ENCODE data around the gene FILIP1.

Gene FILIP1

DNA sequence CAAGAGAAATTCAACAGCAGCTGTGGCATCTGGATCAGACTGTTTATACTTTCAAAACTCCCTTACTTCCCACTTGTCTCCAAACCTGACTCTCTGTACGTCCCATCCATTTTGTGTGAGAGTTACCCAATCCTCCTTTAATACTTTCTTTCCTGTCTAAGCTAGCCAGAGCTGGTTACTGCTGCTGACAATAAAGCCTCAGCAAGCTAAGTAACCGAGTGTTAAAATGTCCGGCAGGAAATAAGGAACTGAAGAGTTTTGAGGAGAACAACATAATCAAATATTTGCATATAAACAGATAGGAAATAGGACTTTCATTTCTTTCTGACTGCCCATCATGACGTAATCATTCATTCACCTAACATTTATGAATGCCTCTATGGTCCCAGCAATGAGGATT lies 220.6 kb downstream of the FILIP1 start:
- ChIA-PET POLR2A (ENCODE audit: low non-redundant PET) (no interaction called here), CTCF (no interaction called here)
- TF ChIP-seq CTCF (conservative IDR thresholded peaks at IDR 0.05; ENCODE audit: low read depth), result no peak
- DNase-seq (ENCODE audit: low spot score), result no peak
- no peak overlapping the region for H3K27ac ChIP-seq

DNA sequence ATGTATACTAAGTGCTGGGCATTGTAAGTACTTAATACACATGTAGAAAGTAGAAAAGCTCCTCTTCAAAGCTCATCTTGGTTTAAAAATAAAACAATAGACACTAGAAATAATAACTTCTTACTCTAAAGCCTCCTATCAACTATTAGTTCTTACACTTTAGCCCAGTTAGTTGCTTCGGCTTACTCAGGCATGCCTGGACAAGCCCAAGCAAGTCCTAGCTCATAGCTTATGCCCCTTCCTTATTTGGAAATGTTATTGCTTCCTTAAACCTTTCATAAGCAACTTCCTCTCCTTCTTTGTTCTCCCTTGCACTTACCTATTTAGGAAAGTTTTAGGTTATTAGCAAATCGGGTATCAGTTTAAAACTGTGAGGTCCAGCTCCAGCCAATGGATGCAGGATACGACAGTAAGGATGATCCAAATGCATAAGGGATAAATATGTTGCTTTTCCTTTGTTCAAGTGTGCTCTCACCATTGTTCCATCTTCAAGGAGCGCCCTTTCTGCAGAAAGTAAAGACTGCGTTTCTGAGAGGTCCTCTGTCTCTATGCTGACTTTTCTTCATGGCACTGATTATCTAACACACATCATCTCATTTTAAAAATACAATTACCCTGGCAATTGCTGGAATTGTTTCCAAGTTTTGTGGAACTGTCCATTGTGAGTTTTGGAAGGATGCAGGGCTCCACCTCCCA lies 221.3 kb downstream of the FILIP1 start:
- CTCF ChIA-PET, result interaction anchor here (0.7 kb wide), 1 partner anchor 263 kb away, joined by 3 read pairs; no protein-coding TSS in a partner anchor
- POLR2A ChIA-PET (ENCODE audit: low non-redundant PET), result no interaction called here
- DNase-seq (ENCODE audit: low spot score), result no peak
- no peak for TF ChIP-seq CTCF (conservative IDR thresholded peaks at IDR 0.05; ENCODE audit: low read depth)
- H3K27ac ChIP-seq, result no peak overlapping the region

DNA sequence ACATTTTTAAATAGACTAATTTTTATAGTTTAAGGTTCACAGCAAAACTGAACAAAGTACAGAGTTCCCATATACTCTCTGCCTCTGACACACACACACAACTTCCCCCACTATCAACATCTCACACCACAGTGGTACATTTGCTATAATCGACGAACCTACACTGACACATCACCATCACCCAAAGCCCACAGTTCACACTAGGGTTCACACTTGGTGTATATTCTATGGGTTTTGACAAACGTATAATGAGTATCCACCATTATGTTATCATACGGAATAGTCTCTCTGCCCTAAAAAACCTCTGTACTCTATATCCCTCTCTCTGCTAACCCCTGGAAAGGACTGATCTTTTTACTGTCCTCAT lies 224.6 kb downstream of the FILIP1 start:
- ChIA-PET CTCF (no interaction called here), POLR2A (ENCODE audit: low non-redundant PET) (no interaction called here)
- H3K27ac ChIP-seq, result no peak overlapping the region
- TF ChIP-seq CTCF (conservative IDR thresholded peaks at IDR 0.05; ENCODE audit: low read depth), result no peak
- DNase-seq (ENCODE audit: low spot score), result no peak

GRCh38 chr6:75268121-75268987 lies 225.2 kb downstream of the FILIP1 start:
- ChIA-PET CTCF (interaction anchor here (1.4 kb wide), 2 partner anchors 10 to 262 kb away, joined by 3 to 5 read pairs; no protein-coding TSS in a partner anchor), POLR2A (ENCODE audit: low non-redundant PET) (no interaction called here)
- no peak for TF ChIP-seq CTCF (conservative IDR thresholded peaks at IDR 0.05; ENCODE audit: low read depth)
- H3K27ac ChIP-seq, result no peak overlapping the region
- peak; percentile 26 for DNase-seq (ENCODE audit: low spot score)

DNA sequence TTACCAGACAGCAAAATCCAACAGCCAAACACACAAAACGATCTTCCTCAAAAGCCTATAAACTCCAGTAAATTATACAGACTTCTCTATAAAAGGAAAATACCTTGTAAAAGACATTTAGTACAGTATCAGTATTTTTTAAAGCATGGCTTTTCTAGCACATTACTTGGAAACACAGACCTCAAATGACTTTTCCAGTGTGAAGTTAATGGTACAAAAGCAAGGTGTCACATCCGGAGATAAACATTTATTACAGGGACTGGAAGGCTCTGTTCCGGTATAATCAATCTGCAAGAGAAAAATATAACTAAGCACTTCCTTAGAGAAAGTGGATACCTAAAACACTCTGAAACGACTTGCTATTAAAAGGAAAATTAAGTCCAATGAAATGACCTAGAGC lies 226.1 kb downstream of the FILIP1 start:
- no peak for TF ChIP-seq CTCF (conservative IDR thresholded peaks at IDR 0.05; ENCODE audit: low read depth)
- no peak for DNase-seq (ENCODE audit: low spot score)
- POLR2A ChIA-PET (ENCODE audit: low non-redundant PET), result no interaction called here
- CTCF ChIA-PET, result interaction anchor here (0.6 to 1.5 kb wide), 6 partner anchors 10 to 353 kb away, joined by 3 to 5 read pairs (median 3); no protein-coding TSS in a partner anchor
- no peak overlapping the region for H3K27ac ChIP-seq

GRCh38 chr6:75266716-75267291 lies 226.8 kb downstream of the FILIP1 start:
- peak; percentile 49 for DNase-seq (ENCODE audit: low spot score)

More at GRCh38 chr6:75266716-75267291, 226.8 kb downstream of the FILIP1 start:
- ChIA-PET CTCF (interaction anchor here (0.6 to 1.5 kb wide), 11 partner anchors 9 to 353 kb away, joined by 3 to 5 read pairs (median 3); no protein-coding TSS in a partner anchor), POLR2A (ENCODE audit: low non-redundant PET) (no interaction called here)
- no peak overlapping the region for H3K27ac ChIP-seq
- peak; percentile 87 for TF ChIP-seq CTCF (conservative IDR thresholded peaks at IDR 0.05; ENCODE audit: low read depth)

All from RWPE1 (cell line).